A549 (cell line): ENCODE results near the gene TMEM40. TPM values are rescaled to one million over a fixed set of nuclear protein-coding genes. Genes with fewer than 3 reads are reported as not detected.
A peak's percentile ranks its signal among the peaks of the same experiment; 100 is the strongest.

ENCODE experiments used
- ATAC-seq, 2 experiments: fragments of 200-7000 bp in 1 of 2; fragments of >200 bp in 1 of 2; cut with Nextera tagmentation in 1 of 2; cut with Tn5 transposase in 1 of 2; 3 replicates each; pipeline versions ENCODE4 v1.8.0 to v1.9.1; 2018 to 2020; ENCODE audit warnings: mild to moderate bottlenecking in 1 of 2, moderate library complexity in 1 of 2
- CTCF ChIA-PET: fragments of 300-600 bp; sonication (Branson Sonifier 250); formaldehyde crosslinking; extraction: SDS; loops from one replicate; lab custom pipeline; 2021; ENCODE audit warnings: antibody characterized with exemption, inconsistent platforms; lab: Yijun Ruan, JAX
- POLR2A ChIA-PET: fragments of 350-600 bp; formaldehyde crosslinking; extraction: SDS; loops from one replicate; lab custom pipeline; 2021; ENCODE audit warnings: antibody characterized with exemption, inconsistent platforms; lab: Yijun Ruan, JAX
- DNase-seq, 2 experiments: peaks; one replicate each; pipeline versions ENCODE4 v3.0.0 to v3.0.0-alpha.2; 2011 to 2016; ENCODE audit warnings: low read depth in 1 of 2, low spot score in 1 of 2
- FAIRE-seq: peaks from 2 replicates; lab custom pipeline; 2011; peaks lifted over from hg19 to GRCh38; lab: Jason Lieb, UNC
- H3K27ac ChIP-seq, 2 experiments: fragments of >200 bp; sonication (Bioruptor Twin); formaldehyde crosslinking; 3 replicates each; pipeline ENCODE4 v1.5.1; 2016 to 2017
- H3K4me1 ChIP-seq: fragments of >200 bp; sonication (Bioruptor Twin); formaldehyde crosslinking; 3 replicates; pipeline ENCODE4 v1.6.1; 2016
- H3K4me2 ChIP-seq: fragments of >200 bp; sonication (Bioruptor Twin); formaldehyde crosslinking; 3 replicates; pipeline ENCODE4 v1.6.1; 2016
- H3K4me3 ChIP-seq: fragments of >200 bp; sonication (Bioruptor Twin); formaldehyde crosslinking; 3 replicates; pipeline ENCODE4 v1.5.1; 2016
- H3K9me3 ChIP-seq: fragments of >200 bp; sonication (Bioruptor Twin); formaldehyde crosslinking; 3 replicates; pipeline ENCODE4 v1.6.1; 2016
- BHLHE40 ChIP-seq: IDR thresholded peaks from 2 replicates; pipeline ENCODE4 v1.6.1; 2012; ENCODE audit warnings: low read depth, low read length, inconsistent platforms
- CBX8 ChIP-seq: fragments of 200-600 bp; sonication (generic); IDR thresholded peaks from 2 replicates; pipeline ENCODE4 v1.6.1; 2016
- EHF ChIP-seq: fragments of 250-450 bp; sonication (Bioruptor Pico); IDR thresholded peaks from 2 replicates; pipeline ENCODE4 v1.5.0; 2020; ENCODE audit warnings: mild to moderate bottlenecking
- HDAC2 ChIP-seq: fragments of 200-600 bp; sonication (generic); IDR thresholded peaks from 2 replicates; pipeline ENCODE4 v1.6.1; 2016
- HEYL ChIP-seq: fragments of 250-450 bp; sonication (Bioruptor Pico); IDR thresholded peaks from 2 replicates; pipeline ENCODE4 v1.8.0; 2021; ENCODE audit warnings: mild to moderate bottlenecking, moderate library complexity
- KDM1A ChIP-seq: fragments of 200-600 bp; sonication (generic); IDR thresholded peaks from 2 replicates; pipeline ENCODE4 v1.6.1; 2016; ENCODE audit warnings: low read depth, mild to moderate bottlenecking
- KDM5A ChIP-seq: fragments of 200-600 bp; sonication (generic); IDR thresholded peaks from 2 replicates; pipeline ENCODE4 v1.6.1; 2016; ENCODE audit warnings: antibody characterized with exemption, mild to moderate bottlenecking
- MAZ ChIP-seq: fragments of 150-350 bp; IDR thresholded peaks from 2 replicates; pipeline ENCODE4 v1.6.1; 2014; ENCODE audit warnings: antibody characterized with exemption, low read depth, low read length, borderline replicate concordance
- RAD21 ChIP-seq, 2 experiments: fragments of >200 bp in 1 of 2; sonication (Bioruptor Twin) in 1 of 2; formaldehyde crosslinking in 1 of 2; IDR thresholded peaks in 1 of 2; conservative IDR thresholded peaks in 1 of 2; 2 replicates in 1 of 2; 3 replicates in 1 of 2; pipeline ENCODE4 v1.6.1; 2012 to 2018; ENCODE audit warnings: inconsistent platforms in 1 of 2
- RCOR1 ChIP-seq: fragments of 150-350 bp; IDR thresholded peaks from 2 replicates; pipeline ENCODE4 v1.6.1; 2014; ENCODE audit warnings: antibody characterized with exemption, low read length, low read depth
- RFX5 ChIP-seq: fragments of 450-650 bp; IDR thresholded peaks from 2 replicates; pipeline ENCODE4 v1.7.1; 2014; ENCODE audit warnings: antibody characterized with exemption, mild to moderate bottlenecking, moderate library complexity
- SMC3 ChIP-seq: fragments of >200 bp; sonication (Bioruptor Twin); formaldehyde crosslinking; IDR thresholded peaks from 3 replicates; pipeline ENCODE4 v1.6.1; 2018; ENCODE audit warnings: inconsistent platforms
- TFCP2L1 ChIP-seq: fragments of 250-450 bp; sonication (Bioruptor Pico); IDR thresholded peaks from 2 replicates; pipeline ENCODE4 v1.5.0; 2021; ENCODE audit warnings: mild to moderate bottlenecking
- ZC3H11A ChIP-seq: fragments of 450-650 bp; IDR thresholded peaks from 2 replicates; pipeline ENCODE4 v1.6.1; 2014; ENCODE audit warnings: antibody characterized with exemption, mild to moderate bottlenecking
- ZSCAN20 ChIP-seq: fragments of 250-450 bp; sonication (Bioruptor Pico); IDR thresholded peaks from 2 replicates; pipeline ENCODE4 v1.8.0; 2022; ENCODE audit warnings: mild to moderate bottlenecking, moderate library complexity
- WGBS: methylation state at CpG from one replicate; pipeline ENCODE4 v1.1.6; 2017; ENCODE audit errors: missing lambda C conversion rate; 5-methylcytosine and 5-hydroxymethylcytosine counted together
- polyA plus RNA-seq, 4 experiments: library from polyadenylated mRNA; depleted of rRNA in 3 of 4; stranded (reverse); fragments of >200 nt; fragmentation: RNase III in 1 of 4; extraction: RNeasy Plus Mini Kit Qiagen cat#74134 plus additional on column Dnase treatment in 1 of 4; gene quantifications; 2 replicates in 3 of 4; 3 replicates in 1 of 4; pipeline ENCODE4 v1.2.3, GENCODE V29; 2011 to 2017
- TF ChIP-seq, protein P1 (sequence below): fragments of 450-650 bp; IDR thresholded peaks from 2 replicates; pipeline ENCODE4 v1.6.1; 2014; ENCODE audit warnings: antibody characterized with exemption
- TF ChIP-seq, protein P2 (sequence below): fragments of 150-350 bp; IDR thresholded peaks from 2 replicates; pipeline ENCODE4 v1.6.1; 2014; ENCODE audit warnings: low read depth, mild to moderate bottlenecking, low read length
- TF ChIP-seq, protein P3 (sequence below): IDR thresholded peaks from 2 replicates; pipeline ENCODE4 v1.6.1; 2012
- TF ChIP-seq, protein P4 (sequence below): fragments of 200-600 bp; sonication (generic); IDR thresholded peaks from 2 replicates; pipeline ENCODE4 v1.6.1; 2016; ENCODE audit warnings: antibody characterized with exemption, mild to moderate bottlenecking, moderate library complexity
- TF ChIP-seq, protein P5 (sequence below): fragments of >200 bp; sonication (Bioruptor Twin); formaldehyde crosslinking; IDR thresholded peaks from 2 replicates; pipeline ENCODE4 v1.6.1; 2016

Gene TMEM40
- polyA plus RNA-seq, 2 of the 4 experiments (the other 2 are of a cell fraction), result 0.13 to 0.18 TPM

DNA sequence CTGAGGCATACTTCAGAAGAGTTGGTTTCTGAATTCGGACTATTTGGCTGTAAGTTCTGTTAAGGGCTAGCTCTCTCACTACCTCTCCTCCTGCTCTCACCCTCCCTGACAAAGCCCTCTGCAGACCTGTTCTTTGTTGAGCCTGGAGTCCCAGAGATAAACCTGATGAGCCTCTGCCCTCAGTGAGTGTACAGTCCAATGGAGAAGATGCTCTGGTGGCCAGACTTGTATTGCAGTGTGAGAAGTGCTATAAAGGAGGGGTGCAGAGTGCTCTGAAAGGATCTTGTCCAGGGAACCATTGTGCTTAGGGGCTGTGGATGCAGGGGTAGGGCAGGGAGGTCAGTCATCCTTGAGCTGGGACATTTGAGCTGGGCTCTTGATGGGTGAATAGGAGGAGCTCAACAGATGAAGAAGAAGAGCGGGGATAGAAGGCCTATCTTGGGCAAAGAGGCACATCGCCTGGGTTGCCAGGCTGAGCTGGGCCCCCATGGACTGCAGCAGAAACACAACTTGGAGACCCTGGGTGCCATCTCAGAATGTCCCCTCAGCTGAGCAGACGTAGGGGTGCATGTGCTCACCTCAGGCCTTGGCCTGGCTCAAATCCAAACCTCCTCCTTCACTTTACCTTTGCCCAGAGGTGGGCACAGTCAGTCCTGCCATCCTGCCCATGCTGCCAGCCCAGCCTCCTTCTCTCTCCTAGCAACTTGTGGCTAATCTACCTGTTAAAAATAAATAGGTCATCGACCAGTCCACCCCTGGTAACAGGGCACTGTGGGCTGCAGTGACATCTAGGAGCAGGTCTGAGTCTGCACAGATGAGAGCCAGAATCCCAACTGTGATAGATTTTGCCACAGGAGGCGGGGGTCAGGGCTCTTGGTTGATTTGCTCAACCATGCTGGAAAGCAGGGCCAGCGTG, 40.7 kb upstream of the TMEM40 start:
- no peak for FAIRE-seq
- 77% methylated on average over 7 of the region's 7 CpGs for whole genome bisulfite sequencing
- ATAC-seq, result peak; percentile 66 to 85
- Histone ChIP-seq H3K27ac (no peak overlapping the region), H3K9me3 (no peaks in the 10 kb centered on the region), H3K4me3 (no peak overlapping the region), H3K4me2 (no peak overlapping the region)
- POLR2A ChIA-PET, result no interaction called here
- DNase-seq, result no peak
- TF ChIP-seq RFX5 (no peak), TFCP2L1 (CRISPR knock-in tag) (no peak), RCOR1 (no peak), BHLHE40 (no peak), KDM1A (no peak), HEYL (CRISPR knock-in tag) (no peak), ZSCAN20 (CRISPR knock-in tag) (no peak), HDAC2 (no peak), ZC3H11A (no peak), RAD21 (conservative IDR thresholded peaks at IDR 0.05 in 1 of 2, IDR thresholded peaks at IDR 0.05 in 1 of 2) (no peak), SMC3 (no peak), MAZ (no peak), KDM5A (no peak), CBX8 (no peak), EHF (CRISPR knock-in tag) (no peak)
- TF ChIP-seq, protein P1, sequence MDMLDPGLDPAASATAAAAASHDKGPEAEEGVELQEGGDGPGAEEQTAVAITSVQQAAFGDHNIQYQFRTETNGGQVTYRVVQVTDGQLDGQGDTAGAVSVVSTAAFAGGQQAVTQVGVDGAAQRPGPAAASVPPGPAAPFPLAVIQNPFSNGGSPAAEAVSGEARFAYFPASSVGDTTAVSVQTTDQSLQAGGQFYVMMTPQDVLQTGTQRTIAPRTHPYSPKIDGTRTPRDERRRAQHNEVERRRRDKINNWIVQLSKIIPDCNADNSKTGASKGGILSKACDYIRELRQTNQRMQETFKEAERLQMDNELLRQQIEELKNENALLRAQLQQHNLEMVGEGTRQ, result no peak
- TF ChIP-seq, protein P2, sequence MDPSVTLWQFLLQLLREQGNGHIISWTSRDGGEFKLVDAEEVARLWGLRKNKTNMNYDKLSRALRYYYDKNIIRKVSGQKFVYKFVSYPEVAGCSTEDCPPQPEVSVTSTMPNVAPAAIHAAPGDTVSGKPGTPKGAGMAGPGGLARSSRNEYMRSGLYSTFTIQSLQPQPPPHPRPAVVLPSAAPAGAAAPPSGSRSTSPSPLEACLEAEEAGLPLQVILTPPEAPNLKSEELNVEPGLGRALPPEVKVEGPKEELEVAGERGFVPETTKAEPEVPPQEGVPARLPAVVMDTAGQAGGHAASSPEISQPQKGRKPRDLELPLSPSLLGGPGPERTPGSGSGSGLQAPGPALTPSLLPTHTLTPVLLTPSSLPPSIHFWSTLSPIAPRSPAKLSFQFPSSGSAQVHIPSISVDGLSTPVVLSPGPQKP, result no peak
- TF ChIP-seq, protein P3, sequence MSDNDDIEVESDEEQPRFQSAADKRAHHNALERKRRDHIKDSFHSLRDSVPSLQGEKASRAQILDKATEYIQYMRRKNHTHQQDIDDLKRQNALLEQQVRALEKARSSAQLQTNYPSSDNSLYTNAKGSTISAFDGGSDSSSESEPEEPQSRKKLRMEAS, result no peak
- TF ChIP-seq, protein P4, sequence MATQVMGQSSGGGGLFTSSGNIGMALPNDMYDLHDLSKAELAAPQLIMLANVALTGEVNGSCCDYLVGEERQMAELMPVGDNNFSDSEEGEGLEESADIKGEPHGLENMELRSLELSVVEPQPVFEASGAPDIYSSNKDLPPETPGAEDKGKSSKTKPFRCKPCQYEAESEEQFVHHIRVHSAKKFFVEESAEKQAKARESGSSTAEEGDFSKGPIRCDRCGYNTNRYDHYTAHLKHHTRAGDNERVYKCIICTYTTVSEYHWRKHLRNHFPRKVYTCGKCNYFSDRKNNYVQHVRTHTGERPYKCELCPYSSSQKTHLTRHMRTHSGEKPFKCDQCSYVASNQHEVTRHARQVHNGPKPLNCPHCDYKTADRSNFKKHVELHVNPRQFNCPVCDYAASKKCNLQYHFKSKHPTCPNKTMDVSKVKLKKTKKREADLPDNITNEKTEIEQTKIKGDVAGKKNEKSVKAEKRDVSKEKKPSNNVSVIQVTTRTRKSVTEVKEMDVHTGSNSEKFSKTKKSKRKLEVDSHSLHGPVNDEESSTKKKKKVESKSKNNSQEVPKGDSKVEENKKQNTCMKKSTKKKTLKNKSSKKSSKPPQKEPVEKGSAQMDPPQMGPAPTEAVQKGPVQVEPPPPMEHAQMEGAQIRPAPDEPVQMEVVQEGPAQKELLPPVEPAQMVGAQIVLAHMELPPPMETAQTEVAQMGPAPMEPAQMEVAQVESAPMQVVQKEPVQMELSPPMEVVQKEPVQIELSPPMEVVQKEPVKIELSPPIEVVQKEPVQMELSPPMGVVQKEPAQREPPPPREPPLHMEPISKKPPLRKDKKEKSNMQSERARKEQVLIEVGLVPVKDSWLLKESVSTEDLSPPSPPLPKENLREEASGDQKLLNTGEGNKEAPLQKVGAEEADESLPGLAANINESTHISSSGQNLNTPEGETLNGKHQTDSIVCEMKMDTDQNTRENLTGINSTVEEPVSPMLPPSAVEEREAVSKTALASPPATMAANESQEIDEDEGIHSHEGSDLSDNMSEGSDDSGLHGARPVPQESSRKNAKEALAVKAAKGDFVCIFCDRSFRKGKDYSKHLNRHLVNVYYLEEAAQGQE, result no peak
- TF ChIP-seq, protein P5, sequence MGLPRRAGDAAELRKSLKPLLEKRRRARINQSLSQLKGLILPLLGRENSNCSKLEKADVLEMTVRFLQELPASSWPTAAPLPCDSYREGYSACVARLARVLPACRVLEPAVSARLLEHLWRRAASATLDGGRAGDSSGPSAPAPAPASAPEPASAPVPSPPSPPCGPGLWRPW, result no peak
- TF ChIP-seq, all 56 proteins: peak for 0
- H3K4me1 ChIP-seq, result peaks cover 5% of the 10 kb centered on the region; the same call in 1 of the 3 replicates
- CTCF ChIA-PET, result interaction anchor here (1.3 to 2.8 kb wide), 6 partner anchors 10 to 31 kb away, joined by 4 to 22 read pairs (median 5); no protein-coding TSS in a partner anchor
